GM23338 (cell line): ENCODE measurements around the gene APH1B. TPM values are rescaled to one million over a fixed set of nuclear protein-coding genes. Genes with fewer than 3 reads are reported as not detected.

ENCODE experiments used
- ATAC-seq: fragments of 200-7000 bp; cut with Tn5 transposase; 3 replicates; pipeline ENCODE4 v1.9.1; 2020
- DNase-seq: peaks from one replicate; pipeline ENCODE4 v3.0.0-alpha.2; 2015; ENCODE audit warnings: low spot score
- H2AFZ ChIP-seq: fragments of 200-600 bp; sonication (generic); 2 replicates; pipeline ENCODE4 v1.8.0; 2016; ENCODE audit warnings: antibody characterized with exemption, mild to moderate bottlenecking, moderate library complexity
- H3F3A ChIP-seq: fragments of 200-600 bp; sonication (generic); replicated peaks from 2 replicates; pipeline ENCODE4 v1.8.0; 2017; ENCODE audit warnings: antibody characterized with exemption, mixed run types, low read depth
- H3K27ac ChIP-seq: fragments of 200-600 bp; sonication (generic); 2 replicates; pipeline ENCODE4 v1.6.1; 2016; ENCODE audit warnings: low read depth
- H3K27me3 ChIP-seq: fragments of 200-600 bp; sonication (generic); 2 replicates; pipeline ENCODE4 v1.8.0; 2016; ENCODE audit warnings: mild to moderate bottlenecking, mixed run types, moderate library complexity; ENCODE audit not compliant: insufficient read depth
- H3K36me3 ChIP-seq: fragments of 200-600 bp; sonication (generic); 2 replicates; pipeline ENCODE4 v1.8.0; 2016; ENCODE audit warnings: mild to moderate bottlenecking; ENCODE audit not compliant: insufficient read depth
- H3K4me1 ChIP-seq: fragments of 200-600 bp; sonication (generic); 2 replicates; pipeline ENCODE4 v1.8.0; 2016; ENCODE audit warnings: mild to moderate bottlenecking, moderate library complexity; ENCODE audit not compliant: insufficient read depth
- H3K4me2 ChIP-seq: fragments of 200-600 bp; sonication (generic); 2 replicates; pipeline ENCODE4 v1.7.1; 2017; ENCODE audit warnings: mixed run types
- H3K4me3 ChIP-seq: fragments of 200-600 bp; sonication (generic); 2 replicates; pipeline ENCODE4 v1.6.1; 2016; ENCODE audit warnings: mixed run types
- H3K79me2 ChIP-seq: fragments of 200-600 bp; sonication (generic); replicated peaks from 2 replicates; pipeline ENCODE4 v1.8.0; 2017; ENCODE audit warnings: mild to moderate bottlenecking; ENCODE audit not compliant: insufficient read depth
- H3K9me2 ChIP-seq: fragments of 200-600 bp; sonication (generic); 2 replicates; pipeline ENCODE4 v1.8.0; 2017; ENCODE audit not compliant: insufficient read depth
- H4K20me1 ChIP-seq: fragments of 200-600 bp; sonication (generic); replicated peaks from 2 replicates; pipeline ENCODE4 v1.8.0; 2017; ENCODE audit warnings: mild to moderate bottlenecking; ENCODE audit not compliant: insufficient read depth
- H3K27ac Mint-ChIP-seq: 2 replicates; pipeline ENCODE4 v1.8.0; 2020; ENCODE audit warnings: inconsistent platforms, mild to moderate bottlenecking, moderate library complexity, mixed read lengths
- H3K27me3 Mint-ChIP-seq: 3 replicates; pipeline ENCODE4 v1.8.0; 2022; ENCODE audit warnings: low read depth, mild to moderate bottlenecking, moderate library complexity, mixed read lengths, inconsistent platforms; ENCODE audit not compliant: insufficient read depth, poor library complexity
- H3K36me3 Mint-ChIP-seq: 3 replicates; pipeline ENCODE4 v1.8.0; 2021; ENCODE audit warnings: low read depth, mild to moderate bottlenecking, inconsistent platforms, moderate library complexity, mixed read lengths
- H3K4me1 Mint-ChIP-seq: 3 replicates; pipeline ENCODE4 v1.8.0; 2020; ENCODE audit warnings: mild to moderate bottlenecking, inconsistent platforms, mixed read lengths
- H3K4me3 Mint-ChIP-seq: 3 replicates; pipeline ENCODE4 v1.8.0; 2021; ENCODE audit warnings: moderate library complexity, mild to moderate bottlenecking, inconsistent platforms, mixed read lengths
- H3K9me3 Mint-ChIP-seq: 3 replicates; pipeline ENCODE4 v1.8.0; 2020; ENCODE audit warnings: moderate library complexity, mild to moderate bottlenecking, inconsistent platforms, mixed read lengths
- CREB1 ChIP-seq: fragments of 250-450 bp; sonication (Bioruptor Pico); IDR thresholded peaks from 2 replicates; pipeline ENCODE4 v1.5.0; 2020; ENCODE audit warnings: low read depth, mild to moderate bottlenecking, moderate library complexity
- CTCF ChIP-seq, 2 experiments: fragments of 200-600 bp in 1 of 2; sonication (generic) in 1 of 2; conservative IDR thresholded peaks; 2 replicates each; pipeline versions ENCODE4 v1.5.1 to v1.6.1; 2016 to 2017; ENCODE audit warnings: antibody characterized with exemption in 2 of 2, low read depth in 2 of 2, mild to moderate bottlenecking in 2 of 2, moderate library complexity in 1 of 2
- EZH2 ChIP-seq: fragments of 200-600 bp; sonication (generic); IDR thresholded peaks from one replicate; pipeline ENCODE4 v1.8.0; 2017; ENCODE audit warnings: antibody characterized with exemption, mild to moderate bottlenecking, low read depth; ENCODE audit not compliant: unreplicated experiment
- EZH2phosphoT487 ChIP-seq: fragments of 200-600 bp; sonication (generic); IDR thresholded peaks from one replicate; pipeline ENCODE4 v1.8.1; 2018; ENCODE audit warnings: antibody characterized with exemption; ENCODE audit not compliant: unreplicated experiment
- JUNB ChIP-seq: IDR thresholded peaks from one replicate; pipeline ENCODE4 v1.6.1; 2016; ENCODE audit warnings: antibody characterized with exemption; ENCODE audit not compliant: unreplicated experiment
- NANOG ChIP-seq: IDR thresholded peaks from 2 replicates; pipeline ENCODE4 v1.6.1; 2016; ENCODE audit warnings: antibody characterized with exemption, borderline replicate concordance
- POLR2AphosphoS5 ChIP-seq: IDR thresholded peaks from 2 replicates; pipeline ENCODE4 v1.6.1; 2016; ENCODE audit warnings: antibody characterized with exemption, low read depth
- STAT1 ChIP-seq: IDR thresholded peaks from one replicate; pipeline ENCODE4 v1.6.1; 2016; ENCODE audit warnings: antibody characterized with exemption; ENCODE audit not compliant: unreplicated experiment
- ZNF114 ChIP-seq: fragments of 250-450 bp; sonication (Bioruptor Pico); IDR thresholded peaks from 2 replicates; pipeline ENCODE4 v1.5.0; 2020; ENCODE audit warnings: mild to moderate bottlenecking, moderate library complexity
- ZNF331 ChIP-seq: fragments of 250-450 bp; sonication (Bioruptor Pico); IDR thresholded peaks from 2 replicates; pipeline ENCODE4 v1.5.0; 2020; ENCODE audit warnings: low read depth, mild to moderate bottlenecking, moderate library complexity
- polyA plus RNA-seq: library from polyadenylated mRNA; unstranded; fragments of >200 nt; fragmentation: Nextera tagmentation; extraction: Ambion mirVana; gene quantifications from 2 replicates; pipeline ENCODE4 v1.2.1, GENCODE V29; 2016
- total RNA-seq: library from RNA; depleted of rRNA; stranded (reverse); fragments of >200 nt; shearing (Covaris generic); gene quantifications from 2 replicates; pipeline ENCODE4 v1.2.3, GENCODE V29; 2014
- TF ChIP-seq, protein P1 (sequence below): IDR thresholded peaks from 2 replicates; pipeline ENCODE4 v1.6.1; 2016; ENCODE audit warnings: antibody characterized with exemption
- TF ChIP-seq, protein P2 (sequence below): fragments of 250-450 bp; sonication (Bioruptor Pico); IDR thresholded peaks from 2 replicates; pipeline ENCODE4 v1.5.0; 2020; ENCODE audit warnings: mild to moderate bottlenecking, moderate library complexity
- TF ChIP-seq, protein P3 (sequence below): IDR thresholded peaks from one replicate; pipeline ENCODE4 v1.6.1; 2018; ENCODE audit warnings: antibody characterized with exemption; ENCODE audit not compliant: unreplicated experiment

Gene APH1B
- total and polyA plus RNA-seq, 2 experiments from 2014 or later, result 14.3 to 24.4 TPM

- Mint-ChIP-seq H3K27ac (no peak overlapping the region), H3K4me1 (peaks cover 7% of the 10 kb centered on the region; the same call in 2 of the 3 replicates), H3K36me3 (no peaks in the 10 kb centered on the region), H3K9me3 (no peaks in the 10 kb centered on the region), H3K4me3 (no peak overlapping the region), H3K27me3 (no peaks in the 10 kb centered on the region)
- Histone ChIP-seq H3K27me3 (no peaks in the 10 kb centered on the region), H3K27ac (no peak overlapping the region), H3K9me2 (no peaks in the 10 kb centered on the region), H2AFZ (no peak overlapping the region), H3K4me1 (no peaks in the 10 kb centered on the region), H3K79me2 (no peaks in the 10 kb centered on the region), H3F3A (no peaks in the 10 kb centered on the region), H3K4me2 (no peak overlapping the region), H3K4me3 (no peak overlapping the region), H3K36me3 (no peaks in the 10 kb centered on the region), H4K20me1 (no peaks in the 10 kb centered on the region)
- TF ChIP-seq, protein P1, sequence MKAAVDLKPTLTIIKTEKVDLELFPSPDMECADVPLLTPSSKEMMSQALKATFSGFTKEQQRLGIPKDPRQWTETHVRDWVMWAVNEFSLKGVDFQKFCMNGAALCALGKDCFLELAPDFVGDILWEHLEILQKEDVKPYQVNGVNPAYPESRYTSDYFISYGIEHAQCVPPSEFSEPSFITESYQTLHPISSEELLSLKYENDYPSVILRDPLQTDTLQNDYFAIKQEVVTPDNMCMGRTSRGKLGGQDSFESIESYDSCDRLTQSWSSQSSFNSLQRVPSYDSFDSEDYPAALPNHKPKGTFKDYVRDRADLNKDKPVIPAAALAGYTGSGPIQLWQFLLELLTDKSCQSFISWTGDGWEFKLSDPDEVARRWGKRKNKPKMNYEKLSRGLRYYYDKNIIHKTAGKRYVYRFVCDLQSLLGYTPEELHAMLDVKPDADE, result no peak
- TF ChIP-seq, protein P2, sequence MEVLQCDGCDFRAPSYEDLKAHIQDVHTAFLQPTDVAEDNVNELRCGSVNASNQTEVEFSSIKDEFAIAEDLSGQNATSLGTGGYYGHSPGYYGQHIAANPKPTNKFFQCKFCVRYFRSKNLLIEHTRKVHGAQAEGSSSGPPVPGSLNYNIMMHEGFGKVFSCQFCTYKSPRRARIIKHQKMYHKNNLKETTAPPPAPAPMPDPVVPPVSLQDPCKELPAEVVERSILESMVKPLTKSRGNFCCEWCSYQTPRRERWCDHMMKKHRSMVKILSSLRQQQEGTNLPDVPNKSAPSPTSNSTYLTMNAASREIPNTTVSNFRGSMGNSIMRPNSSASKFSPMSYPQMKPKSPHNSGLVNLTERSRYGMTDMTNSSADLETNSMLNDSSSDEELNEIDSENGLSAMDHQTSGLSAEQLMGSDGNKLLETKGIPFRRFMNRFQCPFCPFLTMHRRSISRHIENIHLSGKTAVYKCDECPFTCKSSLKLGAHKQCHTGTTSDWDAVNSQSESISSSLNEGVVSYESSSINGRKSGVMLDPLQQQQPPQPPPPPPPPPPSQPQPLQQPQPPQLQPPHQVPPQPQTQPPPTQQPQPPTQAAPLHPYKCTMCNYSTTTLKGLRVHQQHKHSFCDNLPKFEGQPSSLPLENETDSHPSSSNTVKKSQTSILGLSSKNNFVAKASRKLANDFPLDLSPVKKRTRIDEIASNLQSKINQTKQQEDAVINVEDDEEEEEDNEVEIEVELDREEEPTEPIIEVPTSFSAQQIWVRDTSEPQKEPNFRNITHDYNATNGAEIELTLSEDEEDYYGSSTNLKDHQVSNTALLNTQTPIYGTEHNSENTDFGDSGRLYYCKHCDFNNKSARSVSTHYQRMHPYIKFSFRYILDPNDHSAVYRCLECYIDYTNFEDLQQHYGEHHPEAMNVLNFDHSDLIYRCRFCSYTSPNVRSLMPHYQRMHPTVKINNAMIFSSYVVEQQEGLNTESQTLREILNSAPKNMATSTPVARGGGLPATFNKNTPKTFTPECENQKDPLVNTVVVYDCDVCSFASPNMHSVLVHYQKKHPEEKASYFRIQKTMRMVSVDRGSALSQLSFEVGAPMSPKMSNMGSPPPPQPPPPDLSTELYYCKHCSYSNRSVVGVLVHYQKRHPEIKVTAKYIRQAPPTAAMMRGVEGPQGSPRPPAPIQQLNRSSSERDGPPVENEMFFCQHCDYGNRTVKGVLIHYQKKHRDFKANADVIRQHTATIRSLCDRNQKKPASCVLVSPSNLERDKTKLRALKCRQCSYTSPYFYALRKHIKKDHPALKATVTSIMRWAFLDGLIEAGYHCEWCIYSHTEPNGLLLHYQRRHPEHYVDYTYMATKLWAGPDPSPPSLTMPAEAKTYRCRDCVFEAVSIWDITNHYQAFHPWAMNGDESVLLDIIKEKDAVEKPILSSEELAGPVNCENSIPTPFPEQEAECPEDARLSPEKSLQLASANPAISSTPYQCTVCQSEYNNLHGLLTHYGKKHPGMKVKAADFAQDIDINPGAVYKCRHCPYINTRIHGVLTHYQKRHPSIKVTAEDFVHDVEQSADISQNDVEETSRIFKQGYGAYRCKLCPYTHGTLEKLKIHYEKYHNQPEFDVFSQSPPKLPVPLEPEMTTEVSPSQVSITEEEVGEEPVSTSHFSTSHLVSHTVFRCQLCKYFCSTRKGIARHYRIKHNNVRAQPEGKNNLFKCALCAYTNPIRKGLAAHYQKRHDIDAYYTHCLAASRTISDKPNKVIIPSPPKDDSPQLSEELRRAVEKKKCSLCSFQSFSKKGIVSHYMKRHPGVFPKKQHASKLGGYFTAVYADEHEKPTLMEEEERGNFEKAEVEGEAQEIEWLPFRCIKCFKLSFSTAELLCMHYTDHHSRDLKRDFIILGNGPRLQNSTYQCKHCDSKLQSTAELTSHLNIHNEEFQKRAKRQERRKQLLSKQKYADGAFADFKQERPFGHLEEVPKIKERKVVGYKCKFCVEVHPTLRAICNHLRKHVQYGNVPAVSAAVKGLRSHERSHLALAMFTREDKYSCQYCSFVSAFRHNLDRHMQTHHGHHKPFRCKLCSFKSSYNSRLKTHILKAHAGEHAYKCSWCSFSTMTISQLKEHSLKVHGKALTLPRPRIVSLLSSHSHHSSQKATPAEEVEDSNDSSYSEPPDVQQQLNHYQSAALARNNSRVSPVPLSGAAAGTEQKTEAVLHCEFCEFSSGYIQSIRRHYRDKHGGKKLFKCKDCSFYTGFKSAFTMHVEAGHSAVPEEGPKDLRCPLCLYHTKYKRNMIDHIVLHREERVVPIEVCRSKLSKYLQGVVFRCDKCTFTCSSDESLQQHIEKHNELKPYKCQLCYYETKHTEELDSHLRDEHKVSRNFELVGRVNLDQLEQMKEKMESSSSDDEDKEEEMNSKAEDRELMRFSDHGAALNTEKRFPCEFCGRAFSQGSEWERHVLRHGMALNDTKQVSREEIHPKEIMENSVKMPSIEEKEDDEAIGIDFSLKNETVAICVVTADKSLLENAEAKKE (CRISPR knock-in tag), result no peak
- TF ChIP-seq POLR2AphosphoS5, result no peak
- no peak for TF ChIP-seq EZH2phosphoT487
- no peak for TF ChIP-seq NANOG
- TF ChIP-seq ZNF114 (CRISPR knock-in tag), result no peak
- TF ChIP-seq EZH2, result no peak
- TF ChIP-seq CTCF (conservative IDR thresholded peaks at IDR 0.05; ENCODE audit: low read depth in 2 of 2), result no peak
- TF ChIP-seq STAT1, result no peak
- TF ChIP-seq ZNF331 (CRISPR knock-in tag), result no peak
- no peak for TF ChIP-seq JUNB
- no peak for TF ChIP-seq CREB1 (CRISPR knock-in tag)
- TF ChIP-seq, protein P3, sequence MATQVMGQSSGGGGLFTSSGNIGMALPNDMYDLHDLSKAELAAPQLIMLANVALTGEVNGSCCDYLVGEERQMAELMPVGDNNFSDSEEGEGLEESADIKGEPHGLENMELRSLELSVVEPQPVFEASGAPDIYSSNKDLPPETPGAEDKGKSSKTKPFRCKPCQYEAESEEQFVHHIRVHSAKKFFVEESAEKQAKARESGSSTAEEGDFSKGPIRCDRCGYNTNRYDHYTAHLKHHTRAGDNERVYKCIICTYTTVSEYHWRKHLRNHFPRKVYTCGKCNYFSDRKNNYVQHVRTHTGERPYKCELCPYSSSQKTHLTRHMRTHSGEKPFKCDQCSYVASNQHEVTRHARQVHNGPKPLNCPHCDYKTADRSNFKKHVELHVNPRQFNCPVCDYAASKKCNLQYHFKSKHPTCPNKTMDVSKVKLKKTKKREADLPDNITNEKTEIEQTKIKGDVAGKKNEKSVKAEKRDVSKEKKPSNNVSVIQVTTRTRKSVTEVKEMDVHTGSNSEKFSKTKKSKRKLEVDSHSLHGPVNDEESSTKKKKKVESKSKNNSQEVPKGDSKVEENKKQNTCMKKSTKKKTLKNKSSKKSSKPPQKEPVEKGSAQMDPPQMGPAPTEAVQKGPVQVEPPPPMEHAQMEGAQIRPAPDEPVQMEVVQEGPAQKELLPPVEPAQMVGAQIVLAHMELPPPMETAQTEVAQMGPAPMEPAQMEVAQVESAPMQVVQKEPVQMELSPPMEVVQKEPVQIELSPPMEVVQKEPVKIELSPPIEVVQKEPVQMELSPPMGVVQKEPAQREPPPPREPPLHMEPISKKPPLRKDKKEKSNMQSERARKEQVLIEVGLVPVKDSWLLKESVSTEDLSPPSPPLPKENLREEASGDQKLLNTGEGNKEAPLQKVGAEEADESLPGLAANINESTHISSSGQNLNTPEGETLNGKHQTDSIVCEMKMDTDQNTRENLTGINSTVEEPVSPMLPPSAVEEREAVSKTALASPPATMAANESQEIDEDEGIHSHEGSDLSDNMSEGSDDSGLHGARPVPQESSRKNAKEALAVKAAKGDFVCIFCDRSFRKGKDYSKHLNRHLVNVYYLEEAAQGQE, result no peak
- DNase-seq, result no peak
- no peak for ATAC-seq
Measured at GRCh38 chr15:63349156-63349555, 71.8 kb downstream of the APH1B start.
